ENCODE measurements around the gene USH2A.

- no peak for TF ChIP-seq CTCF (IDR thresholded peaks at IDR 0.05)
- TF ChIP-seq POLR2A (IDR thresholded peaks at IDR 0.05) = no peak
Measured at GRCh38 chr1:215584389-215584788, 838.9 kb downstream of the USH2A start.
